ENCODE measurements around the gene PTPRK. TPM values are rescaled to one million over a fixed set of nuclear protein-coding genes. Genes with fewer than 3 reads are reported as not detected.

PTPRK gene
- total RNA-seq, 2 experiments from 2014 or later: not detected

GRCh38 chr6:128413291-128413690 is 107.1 kb downstream of the PTPRK start:
- Histone ChIP-seq H3K4me1 (ENCODE audit: insufficient read depth, low read length, poor library complexity, severe bottlenecking) (no peaks in the 10 kb centered on the region), H3K4me2 (ENCODE audit: low read length) (no peak overlapping the region), H3K27ac (ENCODE audit: low read depth, low read length, poor library complexity, severe bottlenecking) (no peak overlapping the region), H3K79me2 (ENCODE audit: insufficient read depth, low read depth, low read length) (no peaks in the 10 kb centered on the region), H4K20me1 (ENCODE audit: insufficient read depth, low read length) (no peaks in the 10 kb centered on the region), H2AFZ (ENCODE audit: low read length) (no peak overlapping the region), H3K4me3 (ENCODE audit: low read depth, low read length, poor library complexity, severe bottlenecking) (no peak overlapping the region), H3K36me3 (ENCODE audit: insufficient read depth, low read length) (no peaks in the 10 kb centered on the region), H3K9me2 (ENCODE audit: insufficient read depth, low read length) (no peaks in the 10 kb centered on the region), H3K9me3 (ENCODE audit: low read length) (no peaks in the 10 kb centered on the region)
- no peak for DNase-seq (ENCODE audit: low spot score)
- TF ChIP-seq EZH2phosphoT487 (IDR thresholded peaks at IDR 0.05; ENCODE audit: borderline replicate concordance, low read depth, low read length) (no peak), CTCF (conservative IDR thresholded peaks at IDR 0.05; ENCODE audit: low read length) (no peak)
- BruUV-seq (replicated peaks): no TSS peak
- POLR2A ChIA-PET: no interaction called here
- CTCF ChIA-PET (ENCODE audit: unreplicated experiment): no interaction called here
- intact Hi-C loops (cut with micrococcal nuclease; ENCODE audit: unreplicated experiment): no loop called here

- H3K79me2 ChIP-seq (ENCODE audit: insufficient read depth, low read depth, low read length): no peaks in the 10 kb centered on the region
- H3K4me2 ChIP-seq (ENCODE audit: low read length): no peak overlapping the region
- H3K36me3 ChIP-seq (ENCODE audit: insufficient read depth, low read length): no peaks in the 10 kb centered on the region
- no peak overlapping the region for H2AFZ ChIP-seq (ENCODE audit: low read length)
- TF ChIP-seq EZH2phosphoT487 (IDR thresholded peaks at IDR 0.05; ENCODE audit: borderline replicate concordance, low read depth, low read length) (no peak), CTCF (conservative IDR thresholded peaks at IDR 0.05; ENCODE audit: low read length) (no peak)
- H4K20me1 ChIP-seq (ENCODE audit: insufficient read depth, low read length): no peaks in the 10 kb centered on the region
- ChIA-PET CTCF (ENCODE audit: unreplicated experiment) (no interaction called here), POLR2A (no interaction called here)
- no TSS peak for BruUV-seq (replicated peaks)
- no peaks in the 10 kb centered on the region for H3K4me1 ChIP-seq (ENCODE audit: insufficient read depth, low read length, poor library complexity, severe bottlenecking)
- no peaks in the 10 kb centered on the region for H3K9me3 ChIP-seq (ENCODE audit: low read length)
- no peak for DNase-seq (ENCODE audit: low spot score)
- intact Hi-C loops (cut with micrococcal nuclease; ENCODE audit: unreplicated experiment): no loop called here
- no peaks in the 10 kb centered on the region for H3K9me2 ChIP-seq (ENCODE audit: insufficient read depth, low read length)
- no peak overlapping the region for H3K27ac ChIP-seq (ENCODE audit: low read depth, low read length, poor library complexity, severe bottlenecking)
- no peak overlapping the region for H3K4me3 ChIP-seq (ENCODE audit: low read depth, low read length, poor library complexity, severe bottlenecking)
These were observed 107.7 kb downstream of the PTPRK start for GRCh38 chr6:128412680-128413079.

GRCh38 chr6:128410584-128410983 is 109.8 kb downstream of the PTPRK start:
- H3K4me3 ChIP-seq (ENCODE audit: low read depth, low read length, poor library complexity, severe bottlenecking): no peak overlapping the region
- H3K79me2 ChIP-seq (ENCODE audit: insufficient read depth, low read depth, low read length): no peaks in the 10 kb centered on the region
- H3K9me2 ChIP-seq (ENCODE audit: insufficient read depth, low read length): no peaks in the 10 kb centered on the region
- H3K9me3 ChIP-seq (ENCODE audit: low read length): no peaks in the 10 kb centered on the region
- intact Hi-C loops (cut with micrococcal nuclease; ENCODE audit: unreplicated experiment): no loop called here
- BruUV-seq (replicated peaks): no TSS peak
- ChIA-PET CTCF (ENCODE audit: unreplicated experiment) (no interaction called here), POLR2A (interaction anchor here (0.6 kb wide), 2 partner anchors 20 to 128 kb away, joined by 3 to 4 read pairs; no protein-coding TSS in a partner anchor)
- H3K4me1 ChIP-seq (ENCODE audit: insufficient read depth, low read length, poor library complexity, severe bottlenecking): no peaks in the 10 kb centered on the region
- TF ChIP-seq CTCF (conservative IDR thresholded peaks at IDR 0.05; ENCODE audit: low read length) (no peak), EZH2phosphoT487 (IDR thresholded peaks at IDR 0.05; ENCODE audit: borderline replicate concordance, low read depth, low read length) (no peak)
- H3K27ac ChIP-seq (ENCODE audit: low read depth, low read length, poor library complexity, severe bottlenecking): no peak overlapping the region
- H3K36me3 ChIP-seq (ENCODE audit: insufficient read depth, low read length): no peaks in the 10 kb centered on the region
- H3K4me2 ChIP-seq (ENCODE audit: low read length): no peak overlapping the region
- no peak for DNase-seq (ENCODE audit: low spot score)
- H2AFZ ChIP-seq (ENCODE audit: low read length): no peak overlapping the region
- H4K20me1 ChIP-seq (ENCODE audit: insufficient read depth, low read length): no peaks in the 10 kb centered on the region
